OCI-LY1 (cell line): Measurements from ENCODE around the gene ZMYM5.
"Not testable (repeated sequence)": the region's sequence is repeated elsewhere in the genome, so short reads cannot be mapped to it uniquely, and the experiment has no call there.

Experiments used
- H2AFZ ChIP-seq: fragments of 200-600 bp; sonication (generic), shearing (Covaris generic); 2 replicates; pipeline ENCODE4 v1.6.0; 2014; ENCODE audit warnings: antibody characterized with exemption, mild to moderate bottlenecking, low read length
- H3F3A ChIP-seq: fragments of 200-600 bp; sonication (generic), shearing (Covaris generic); 2 replicates; pipeline ENCODE4 v1.6.0; 2014; ENCODE audit warnings: mild to moderate bottlenecking, antibody characterized with exemption, low read length, moderate library complexity; ENCODE audit not compliant: insufficient read depth
- H3K27ac ChIP-seq: fragments of 200-600 bp; sonication (generic); 2 replicates; pipeline ENCODE4 v1.5.1; 2014; ENCODE audit warnings: low read length, mixed run types, mild to moderate bottlenecking, low read depth; ENCODE audit not compliant: poor library complexity, severe bottlenecking
- H3K27me3 ChIP-seq: fragments of 200-600 bp; sonication (generic); 2 replicates; pipeline ENCODE4 v1.6.0; 2014; ENCODE audit warnings: antibody characterized with exemption, mild to moderate bottlenecking, low read length, moderate library complexity; ENCODE audit not compliant: insufficient read depth
- H3K36me3 ChIP-seq: fragments of 200-600 bp; sonication (generic); 2 replicates; pipeline ENCODE4 v1.6.1; 2014; ENCODE audit warnings: mild to moderate bottlenecking, antibody characterized with exemption, low read length, moderate library complexity, mixed read lengths; ENCODE audit not compliant: insufficient read depth
- H3K4me1 ChIP-seq: fragments of 200-600 bp; sonication (generic); 2 replicates; pipeline ENCODE4 v1.5.1; 2014; ENCODE audit warnings: mild to moderate bottlenecking, low read length, moderate library complexity; ENCODE audit not compliant: insufficient read depth, severe bottlenecking
- H3K4me2 ChIP-seq: fragments of 200-600 bp; sonication (generic), shearing (Covaris generic); 2 replicates; pipeline ENCODE4 v1.6.1; 2014; ENCODE audit warnings: low read length
- H3K4me3 ChIP-seq: fragments of 200-600 bp; sonication (generic); 2 replicates; pipeline ENCODE4 v1.5.1; 2014; ENCODE audit warnings: low read length, low read depth, mild to moderate bottlenecking, mixed read lengths; ENCODE audit not compliant: poor library complexity, severe bottlenecking
- H3K79me2 ChIP-seq: fragments of 200-600 bp; shearing (Covaris generic); 2 replicates; pipeline ENCODE4 v1.6.1; 2016; ENCODE audit warnings: mixed run types, low read length, mixed read lengths; ENCODE audit not compliant: insufficient read depth
- H3K9ac ChIP-seq: fragments of 200-600 bp; sonication (generic), shearing (Covaris generic); 2 replicates; pipeline ENCODE4 v1.6.1; 2014; ENCODE audit warnings: mild to moderate bottlenecking, low read length, mixed read lengths
- H3K9me2 ChIP-seq: fragments of 200-600 bp; sonication (generic), shearing (Covaris generic); 2 replicates; pipeline ENCODE4 v1.6.1; 2014; ENCODE audit warnings: low read depth, mild to moderate bottlenecking, low read length, mixed read lengths
- H3K9me3 ChIP-seq: fragments of 200-600 bp; shearing (Covaris generic); 2 replicates; pipeline ENCODE4 v1.6.1; 2014; ENCODE audit warnings: low read length, mixed read lengths
- H4K20me1 ChIP-seq: fragments of 200-600 bp; sonication (generic), shearing (Covaris generic); 2 replicates; pipeline ENCODE4 v1.6.0; 2016; ENCODE audit warnings: mild to moderate bottlenecking, low read length; ENCODE audit not compliant: insufficient read depth
- EZH2 ChIP-seq: fragments of 200-600 bp; sonication (generic), shearing (Covaris generic); IDR thresholded peaks from 2 replicates; pipeline ENCODE4 v1.8.0; 2017; ENCODE audit warnings: borderline replicate concordance, mixed run types, mild to moderate bottlenecking, antibody characterized with exemption, low read length, moderate library complexity, mixed read lengths
- TF ChIP-seq, protein P1 (sequence below): fragments of 200-600 bp; sonication (generic), shearing (Covaris generic); IDR thresholded peaks from 2 replicates; pipeline ENCODE4 v1.5.1; 2017; ENCODE audit warnings: mild to moderate bottlenecking, antibody characterized with exemption, low read length, moderate library complexity, mixed read lengths

The ZMYM5 gene

DNA sequence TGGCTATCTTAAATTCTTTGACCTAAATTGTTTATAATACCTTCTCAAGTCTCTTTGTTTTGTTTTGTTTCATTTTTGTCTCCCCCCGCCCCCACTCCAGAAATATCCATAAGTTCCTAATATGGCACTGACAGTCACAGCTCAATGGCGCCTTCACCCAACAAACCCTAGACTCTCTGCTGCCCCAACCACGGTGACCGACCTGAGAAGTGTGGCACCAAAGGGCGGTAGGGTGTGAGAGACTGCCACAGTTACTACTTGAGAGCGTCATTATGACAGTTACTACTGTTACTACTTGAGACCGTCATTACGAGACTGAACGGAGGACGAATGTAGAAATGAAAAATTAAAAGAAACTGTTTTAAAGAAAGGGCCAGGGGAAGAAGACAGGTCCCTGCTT lies 46.3 kb downstream of the ZMYM5 start:
- TF ChIP-seq, protein P1, sequence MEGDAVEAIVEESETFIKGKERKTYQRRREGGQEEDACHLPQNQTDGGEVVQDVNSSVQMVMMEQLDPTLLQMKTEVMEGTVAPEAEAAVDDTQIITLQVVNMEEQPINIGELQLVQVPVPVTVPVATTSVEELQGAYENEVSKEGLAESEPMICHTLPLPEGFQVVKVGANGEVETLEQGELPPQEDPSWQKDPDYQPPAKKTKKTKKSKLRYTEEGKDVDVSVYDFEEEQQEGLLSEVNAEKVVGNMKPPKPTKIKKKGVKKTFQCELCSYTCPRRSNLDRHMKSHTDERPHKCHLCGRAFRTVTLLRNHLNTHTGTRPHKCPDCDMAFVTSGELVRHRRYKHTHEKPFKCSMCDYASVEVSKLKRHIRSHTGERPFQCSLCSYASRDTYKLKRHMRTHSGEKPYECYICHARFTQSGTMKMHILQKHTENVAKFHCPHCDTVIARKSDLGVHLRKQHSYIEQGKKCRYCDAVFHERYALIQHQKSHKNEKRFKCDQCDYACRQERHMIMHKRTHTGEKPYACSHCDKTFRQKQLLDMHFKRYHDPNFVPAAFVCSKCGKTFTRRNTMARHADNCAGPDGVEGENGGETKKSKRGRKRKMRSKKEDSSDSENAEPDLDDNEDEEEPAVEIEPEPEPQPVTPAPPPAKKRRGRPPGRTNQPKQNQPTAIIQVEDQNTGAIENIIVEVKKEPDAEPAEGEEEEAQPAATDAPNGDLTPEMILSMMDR, result no peak
- no peak for TF ChIP-seq EZH2
- Histone ChIP-seq H3K9ac (no peak overlapping the region), H3F3A (no peaks in the 10 kb centered on the region), H2AFZ (no peak overlapping the region), H3K4me2 (no peak overlapping the region), H3K79me2 (no peaks in the 10 kb centered on the region), H3K27me3 (no peaks in the 10 kb centered on the region), H3K4me1 (no peaks in the 10 kb centered on the region), H3K9me3 (no peaks in the 10 kb centered on the region), H4K20me1 (no peaks in the 10 kb centered on the region), H3K36me3 (peaks cover 9% of the 10 kb centered on the region; the same call in 1 of the 2 replicates), H3K9me2 (no peaks in the 10 kb centered on the region), H3K27ac (no peak overlapping the region), H3K4me3 (no peak overlapping the region)

DNA sequence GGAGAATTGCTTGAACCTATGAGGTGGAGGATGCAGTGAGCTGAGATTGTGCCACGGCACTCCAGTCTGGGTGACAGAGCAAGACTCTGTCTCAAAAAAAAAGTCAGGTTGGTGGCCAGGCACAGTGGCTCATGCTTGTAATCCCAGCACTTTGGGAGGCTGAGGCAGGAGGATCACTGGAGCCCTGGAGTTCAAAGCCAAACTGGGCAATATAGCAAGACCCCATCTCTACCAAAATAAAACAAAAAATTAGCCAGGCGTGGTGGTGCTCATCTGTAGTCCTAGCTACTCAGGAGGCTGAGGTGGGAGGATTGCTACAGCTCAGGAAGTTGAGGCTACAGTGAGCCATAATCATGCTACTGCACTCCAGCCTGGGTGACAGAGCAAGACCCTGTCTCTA lies 47.6 kb downstream of the ZMYM5 start:
- H4K20me1 ChIP-seq, H3K4me1 ChIP-seq: not testable (repeated sequence)

DNA sequence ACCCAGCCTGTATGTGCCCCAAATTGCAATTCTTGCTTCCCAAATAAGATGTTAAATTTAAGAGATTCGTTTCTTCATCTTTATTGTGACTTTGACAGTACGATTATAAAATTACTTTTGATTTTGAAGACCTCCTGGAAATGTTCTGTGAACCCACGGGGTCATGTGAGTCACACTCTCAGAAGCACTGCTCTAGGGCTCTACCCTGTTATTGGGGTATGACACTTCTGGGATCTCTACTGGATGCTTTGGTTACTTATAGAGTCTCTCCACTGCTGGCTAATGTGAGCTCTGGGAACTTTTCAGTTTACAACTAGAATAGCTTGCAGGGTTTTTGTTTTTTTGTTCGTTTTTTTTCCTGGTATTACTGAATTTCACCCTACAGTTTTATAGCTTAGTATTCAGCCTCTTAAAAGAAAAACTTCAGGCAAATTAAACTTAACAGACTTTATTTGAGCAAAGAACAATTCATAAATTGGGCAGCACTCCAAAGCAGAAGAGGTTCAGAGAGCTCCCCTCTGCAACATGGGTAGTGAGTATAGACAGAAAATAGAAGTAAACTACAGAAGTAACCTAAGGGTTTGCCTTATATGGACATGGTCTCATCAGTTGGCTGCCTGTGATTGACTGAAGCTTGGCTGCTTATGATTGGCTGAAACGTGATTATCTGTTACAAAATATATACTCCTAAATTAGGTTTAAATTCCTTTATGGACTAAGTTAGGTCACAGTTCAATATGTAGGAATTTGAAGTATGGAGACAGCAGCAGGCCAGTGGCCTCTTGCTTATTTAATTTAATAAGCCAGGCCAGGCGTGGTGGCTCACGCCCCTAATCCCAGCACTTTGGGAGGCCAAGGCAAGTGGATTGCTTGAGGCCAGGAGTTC lies 52.2 kb downstream of the ZMYM5 start:
- TF ChIP-seq, protein P1, result no peak
- TF ChIP-seq EZH2, result no peak
- 0 out of 2 replicates have a peak, but pooled peaks cover 3% of the 10 kb centered on the region for H3K36me3 ChIP-seq
- H3K27ac ChIP-seq, result no peak overlapping the region
- no peak overlapping the region for H2AFZ ChIP-seq
- no peaks in the 10 kb centered on the region for H4K20me1 ChIP-seq
- no peaks in the 10 kb centered on the region for H3K9me3 ChIP-seq
- no peak overlapping the region for H3K4me2 ChIP-seq
- H3F3A ChIP-seq, result no peaks in the 10 kb centered on the region
- H3K79me2 ChIP-seq, result no peaks in the 10 kb centered on the region
- no peak overlapping the region for H3K9ac ChIP-seq
- H3K27me3 ChIP-seq, result no peaks in the 10 kb centered on the region
- H3K9me2 ChIP-seq, result no peaks in the 10 kb centered on the region
- H3K4me3 ChIP-seq, result no peak overlapping the region
- H3K4me1 ChIP-seq, result no peaks in the 10 kb centered on the region

More for the DNA sequence above, 47.6 kb downstream of the ZMYM5 start:
- not testable (repeated sequence) for H3K9ac ChIP-seq, H3K27me3 ChIP-seq, H2AFZ ChIP-seq, H3K4me2 ChIP-seq, H3K4me3 ChIP-seq, H3K9me3 ChIP-seq, H3K27ac ChIP-seq, H3K9me2 ChIP-seq, H3F3A ChIP-seq, H3K79me2 ChIP-seq
- peaks cover 11% of the 10 kb centered on the region; the same call in 1 of the 2 replicates for H3K36me3 ChIP-seq
